HG02885 (cell line): ENCODE data around the gene CABLES2.

Experiments
- ATAC-seq: cut with Tn5 transposase; IDR thresholded peaks from one replicate; pipeline ENCODE4 v1.9.1; 2021; ENCODE audit warnings: mild to moderate bottlenecking; ENCODE audit not compliant: unreplicated experiment, poor library complexity

Gene CABLES2

DNA sequence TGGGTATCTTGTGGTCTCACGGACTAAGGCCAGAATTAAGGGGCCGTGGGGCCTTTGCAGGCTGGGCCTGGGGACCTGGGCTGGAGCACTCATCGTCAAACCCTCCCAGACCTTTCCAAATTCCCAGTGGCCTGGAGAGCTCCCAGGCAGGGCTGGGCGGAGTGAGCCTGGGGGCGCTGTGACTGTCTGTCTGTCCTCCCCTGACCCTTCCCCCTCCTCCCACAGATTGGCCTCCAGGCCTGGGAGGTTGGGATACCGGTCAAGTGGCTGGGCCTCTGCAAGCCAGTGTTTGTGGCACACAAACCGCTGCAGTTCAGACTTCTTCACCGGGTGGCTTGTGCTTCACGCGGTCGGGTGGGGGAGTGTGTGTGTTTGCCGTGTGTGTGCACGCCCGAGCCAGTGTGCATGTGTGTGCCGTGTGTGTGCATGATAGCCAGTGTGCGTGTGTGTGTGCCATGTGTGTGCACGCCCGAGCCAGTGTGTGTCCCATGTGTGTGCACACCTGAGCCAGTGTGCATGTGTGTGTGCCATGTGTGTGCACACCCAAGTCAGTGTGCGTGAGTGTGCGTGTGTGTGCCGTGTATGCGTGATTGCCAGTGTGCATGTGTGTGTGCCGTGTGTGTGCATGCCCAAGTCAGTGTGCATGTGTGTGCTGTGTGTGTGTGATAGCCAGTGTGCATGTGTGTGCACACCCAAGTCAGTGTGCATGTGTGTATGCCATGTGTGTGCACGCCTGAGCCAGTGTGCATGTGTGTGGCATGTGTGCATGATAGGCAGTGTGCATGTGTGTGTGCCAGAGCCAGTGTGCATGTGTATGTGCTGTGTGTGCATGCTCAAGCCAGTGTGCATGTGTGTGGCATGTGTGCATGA lies 14.0 kb upstream of the CABLES2 start:
- ATAC-seq, result no peak

DNA sequence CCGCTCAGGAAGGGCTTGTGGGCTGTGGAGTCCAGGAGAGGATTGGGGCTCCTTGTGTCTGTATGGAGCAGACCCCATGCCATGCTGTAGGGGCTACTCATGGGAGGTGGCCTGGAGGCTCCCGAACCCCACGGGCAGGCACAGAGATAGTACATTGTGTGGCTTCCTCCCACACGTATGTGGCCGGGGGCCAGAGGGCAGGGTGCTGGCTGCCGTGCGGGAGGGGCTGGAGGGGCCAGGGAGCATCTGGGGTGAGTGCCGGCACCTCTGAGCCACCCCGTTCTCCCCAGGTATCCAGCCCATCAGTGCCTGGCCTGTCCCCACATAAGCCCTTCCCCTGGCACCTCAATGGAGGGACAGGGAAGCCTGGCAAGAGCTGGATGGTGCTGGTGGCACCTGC lies 12.7 kb upstream of the CABLES2 start:
- ATAC-seq, result no peak

- ATAC-seq, result no peak
Observed at GRCh38 chr20:62418709-62419487, 11.8 kb upstream of the CABLES2 start.

DNA sequence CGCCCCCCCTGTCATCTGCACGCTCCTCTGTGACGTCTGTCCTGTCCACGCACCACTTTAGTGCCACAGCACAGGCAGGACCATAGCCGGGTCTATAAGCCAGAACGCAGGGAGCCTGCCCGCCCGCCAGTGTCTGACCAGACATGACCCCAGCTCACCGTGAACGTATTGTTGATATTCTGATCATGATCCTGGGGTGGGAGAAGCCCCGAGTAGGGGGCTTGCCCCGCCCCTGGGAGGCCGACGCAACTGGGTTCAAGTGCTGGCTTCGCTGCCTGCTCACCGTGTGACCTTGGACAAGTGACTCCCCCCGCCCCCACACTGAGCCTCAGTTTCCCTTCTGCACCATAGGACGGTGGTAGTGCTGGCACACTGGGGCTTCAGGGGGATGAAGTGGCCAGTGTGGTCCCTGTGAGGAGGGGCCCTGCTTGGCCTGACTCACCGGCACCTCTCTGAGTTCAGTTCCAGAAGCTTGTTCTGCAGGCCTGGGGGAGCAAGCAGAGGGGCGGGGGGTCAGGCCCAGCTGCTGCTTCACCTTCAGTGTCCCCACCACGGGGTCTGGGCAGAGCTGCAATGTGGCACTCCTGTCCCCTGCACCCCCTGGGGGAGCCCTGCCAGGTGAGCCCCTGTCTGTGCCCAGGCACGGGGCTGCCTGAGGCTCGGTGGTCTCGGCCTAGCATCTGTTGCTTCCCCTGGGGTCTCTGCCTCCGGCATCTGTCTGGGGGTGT lies 11.1 kb upstream of the CABLES2 start:
- no peak for ATAC-seq

- no peak for ATAC-seq
Observed at GRCh38 chr20:62416651-62417637, 9.9 kb upstream of the CABLES2 start.

DNA sequence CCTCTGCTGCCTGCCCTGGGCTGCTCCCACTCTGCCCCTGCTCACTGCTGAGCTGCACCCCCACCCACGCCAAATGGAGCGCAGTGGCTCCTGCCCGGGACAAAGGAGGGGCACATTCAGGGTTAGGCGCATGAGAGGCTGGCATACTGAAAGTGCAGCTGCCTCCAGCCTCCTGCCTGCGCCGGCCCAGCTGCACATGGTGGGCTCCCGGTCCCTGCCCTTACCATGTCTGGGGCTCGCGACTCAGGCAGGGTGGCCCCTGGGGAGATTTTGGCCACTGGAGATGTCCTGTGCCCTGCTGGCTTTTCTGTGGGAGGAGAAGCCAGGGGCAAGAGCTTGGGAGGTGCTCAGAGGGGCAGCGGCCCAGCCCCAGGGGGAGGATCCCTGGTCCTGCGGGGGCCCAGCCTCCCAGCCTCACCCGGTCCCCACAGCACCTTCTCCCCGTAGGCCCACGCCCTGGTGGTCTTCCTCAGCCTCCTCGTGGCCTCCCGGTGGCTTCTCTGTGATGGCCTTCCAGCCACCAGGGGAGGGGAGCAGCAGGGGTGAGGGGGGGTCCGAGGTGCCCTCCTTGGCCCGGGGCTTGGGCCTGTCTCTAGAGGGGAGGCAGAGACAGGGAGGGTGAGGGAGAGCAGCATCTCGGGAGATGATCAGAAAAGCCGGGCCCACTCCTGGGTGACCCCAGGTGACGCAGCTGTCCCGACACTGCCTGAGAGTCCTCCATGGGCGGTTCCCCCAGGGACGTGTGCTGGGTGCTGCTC lies 8.4 kb upstream of the CABLES2 start:
- no peak for ATAC-seq

- ATAC-seq, result no peak
Observed at GRCh38 chr20:62413896-62414481, 6.9 kb upstream of the CABLES2 start.

- ATAC-seq, result no peak
Observed at GRCh38 chr20:62413025-62413570, 6.0 kb upstream of the CABLES2 start.

- no peak for ATAC-seq
Observed at GRCh38 chr20:62412194-62413024, 5.3 kb upstream of the CABLES2 start.

GRCh38 chr20:62411479-62412193 lies 4.6 kb upstream of the CABLES2 start:
- no peak for ATAC-seq

DNA sequence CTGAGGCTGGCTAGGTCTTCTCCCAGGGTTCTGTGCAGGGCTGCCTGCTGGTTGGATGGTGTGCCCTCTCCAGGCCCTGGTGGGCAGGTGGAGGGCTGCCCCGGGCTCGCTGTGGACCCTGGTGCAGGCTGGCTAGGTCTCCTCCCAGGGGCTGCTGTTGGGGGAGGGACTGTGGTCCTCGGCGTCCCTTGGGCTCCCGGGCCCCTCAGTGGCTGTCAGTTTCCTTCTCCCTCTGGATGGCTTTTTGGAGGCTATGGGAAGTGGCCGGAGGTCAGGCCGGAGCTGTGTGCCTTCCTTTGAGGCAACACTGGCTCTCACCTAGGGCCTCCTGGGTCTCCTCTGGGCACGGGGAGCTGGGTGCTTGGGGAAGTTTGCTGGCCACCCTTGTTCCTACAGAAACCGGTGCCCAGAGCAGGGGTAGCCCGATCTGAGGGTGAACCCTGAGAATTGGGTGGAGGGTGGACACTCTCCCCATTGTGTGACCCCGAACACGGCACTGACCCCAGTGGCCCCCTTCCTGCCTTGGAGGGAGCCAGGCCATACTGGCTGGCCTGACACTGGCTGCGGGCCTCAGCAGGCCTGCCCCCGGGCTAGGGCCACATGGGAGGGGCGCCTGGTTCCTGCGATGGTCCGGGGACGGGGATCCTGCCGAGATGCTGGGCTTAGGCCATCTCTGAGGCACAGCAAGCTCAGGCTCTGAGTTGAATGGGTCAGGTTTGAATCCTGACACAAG lies 3.8 kb upstream of the CABLES2 start:
- ATAC-seq, result no peak

DNA sequence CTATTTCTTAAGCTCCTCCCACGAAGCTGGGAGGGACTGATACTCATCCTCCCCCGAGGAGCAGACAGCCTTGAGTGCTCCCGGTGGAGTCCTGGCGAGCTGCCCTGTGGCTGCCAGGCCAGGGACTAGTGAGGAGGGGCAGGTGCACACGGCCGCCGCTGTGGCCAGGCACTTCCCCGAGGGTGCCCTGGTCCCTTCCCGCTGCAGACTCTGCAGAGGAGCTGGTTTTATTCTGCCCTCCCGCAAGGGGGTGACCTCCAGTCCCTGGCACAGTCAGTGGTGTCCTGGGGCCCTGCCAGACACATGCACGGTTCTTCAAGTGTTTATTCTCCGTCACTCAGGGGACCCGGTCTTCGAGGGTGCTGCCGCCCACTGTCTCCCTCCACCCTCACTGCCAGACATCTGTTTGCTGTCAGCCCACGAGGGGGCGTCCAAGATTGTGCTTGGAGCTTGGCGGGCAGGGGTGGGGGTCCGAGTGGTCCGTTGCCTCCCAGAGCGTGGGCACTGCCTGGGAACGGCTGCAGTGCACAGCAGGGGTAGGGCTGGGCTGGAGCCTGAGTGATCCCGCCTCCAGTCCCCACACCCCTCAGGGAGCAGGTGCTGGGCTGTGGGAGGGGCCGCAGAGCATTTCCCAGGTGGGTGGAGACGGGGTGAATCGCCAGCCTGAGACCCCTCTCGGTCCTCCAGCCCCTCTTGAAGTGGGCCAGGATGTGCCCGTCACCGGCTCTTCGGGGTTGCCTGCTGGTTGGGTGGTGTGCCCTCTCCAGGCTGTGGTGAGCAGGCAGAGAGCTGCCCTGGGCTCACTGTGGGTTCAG lies 3.1 kb upstream of the CABLES2 start:
- ATAC-seq, result no peak

- ATAC-seq, result no peak
Observed at GRCh38 chr20:62409086-62409853, 2.2 kb upstream of the CABLES2 start.

DNA sequence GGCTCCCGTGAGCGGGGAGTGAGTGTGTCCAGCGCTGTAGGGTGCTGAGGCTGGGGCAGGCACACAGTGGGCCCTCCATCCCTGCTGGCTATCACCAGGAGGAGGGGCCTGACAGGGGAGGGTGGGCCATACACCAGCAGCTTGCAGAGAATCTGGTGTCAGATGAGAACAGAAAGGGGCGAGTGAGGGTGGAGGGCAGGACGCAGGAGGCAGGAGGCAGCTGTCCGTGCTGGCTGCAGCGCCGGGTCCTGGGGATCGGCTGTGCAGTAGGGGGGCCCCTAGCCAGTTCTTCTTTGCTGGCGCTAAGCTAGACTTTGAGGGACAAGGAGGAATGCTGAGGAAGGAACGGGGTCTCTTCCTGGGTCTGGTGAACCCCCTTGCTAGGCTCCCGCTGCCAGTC lies 1.6 kb upstream of the CABLES2 start:
- no peak for ATAC-seq

DNA sequence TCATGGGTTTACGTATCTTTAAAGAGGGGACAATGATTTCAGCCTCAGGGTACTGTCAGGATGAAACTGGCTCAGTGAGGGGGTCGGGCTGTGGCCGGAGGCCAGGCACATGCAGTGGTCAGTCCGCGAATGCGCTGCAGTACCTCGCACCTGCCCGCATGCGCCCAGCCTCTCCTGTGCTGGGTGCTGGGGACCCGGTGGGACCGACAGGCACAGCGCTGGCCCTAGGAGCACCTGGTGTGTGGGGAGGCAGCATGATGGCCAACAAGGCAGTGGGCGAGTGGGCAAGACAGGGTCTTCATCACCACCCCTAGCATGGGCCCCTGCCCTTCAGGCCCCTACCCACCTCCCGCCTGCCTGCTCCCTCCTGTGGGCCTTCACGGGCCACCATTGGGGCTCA lies 970 bp upstream of the CABLES2 start:
- ATAC-seq, result no peak
